A204.1 (cell line): ENCODE results near the gene SLC1A5.
"Not testable (repeated sequence)": the region's sequence is repeated elsewhere in the genome, so short reads cannot be mapped to it uniquely, and the experiment has no call there.

Source experiments
- FAIRE-seq: peaks from 2 replicates; lab custom pipeline; 2012; peaks lifted over from hg19 to GRCh38; lab: Jason Lieb, UNC

Gene SLC1A5

GRCh38 chr19:46768746-46769145 is 19.6 kb downstream of the SLC1A5 start:
- FAIRE-seq = not testable (repeated sequence)

DNA sequence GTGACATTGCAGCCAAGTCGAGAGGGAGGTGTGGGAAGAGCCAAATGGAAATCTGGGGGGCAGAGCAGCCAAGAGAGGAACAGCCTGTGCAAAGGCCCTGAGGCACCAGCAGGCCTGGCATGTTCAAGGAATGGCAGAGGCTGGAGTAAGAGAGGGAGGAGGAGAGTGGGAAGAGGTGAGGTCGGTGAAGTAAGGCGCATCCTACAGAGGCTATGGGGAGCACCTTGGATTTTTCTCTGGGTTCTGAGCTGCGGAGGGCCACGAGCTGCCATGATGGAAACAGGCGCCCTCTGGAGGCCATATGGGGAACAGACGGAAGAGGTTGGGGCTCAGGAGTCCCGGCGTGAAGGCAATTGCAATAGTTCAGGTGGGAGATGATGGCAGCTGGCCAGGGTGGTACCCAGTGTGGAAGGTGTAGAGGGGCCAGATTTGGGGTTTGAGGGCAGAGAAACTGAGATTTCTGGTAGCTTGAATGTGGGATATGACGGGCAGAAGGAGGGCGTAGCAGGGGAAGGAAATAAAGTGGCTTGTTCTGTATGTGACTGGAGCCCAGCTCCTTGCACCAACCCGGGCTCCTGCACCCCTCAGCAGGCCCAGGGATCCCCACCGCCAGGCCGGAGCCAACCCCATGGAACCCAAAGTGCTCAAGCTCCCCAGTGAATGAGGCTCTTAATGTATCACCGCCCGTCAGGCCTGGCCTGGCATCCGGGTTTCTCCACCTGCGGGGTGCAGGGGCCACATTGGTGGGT is 21.7 kb downstream of the SLC1A5 start:
- FAIRE-seq = no peak

- no peak for FAIRE-seq
Observed at GRCh38 chr19:46764817-46765291, 23.5 kb downstream of the SLC1A5 start.

DNA sequence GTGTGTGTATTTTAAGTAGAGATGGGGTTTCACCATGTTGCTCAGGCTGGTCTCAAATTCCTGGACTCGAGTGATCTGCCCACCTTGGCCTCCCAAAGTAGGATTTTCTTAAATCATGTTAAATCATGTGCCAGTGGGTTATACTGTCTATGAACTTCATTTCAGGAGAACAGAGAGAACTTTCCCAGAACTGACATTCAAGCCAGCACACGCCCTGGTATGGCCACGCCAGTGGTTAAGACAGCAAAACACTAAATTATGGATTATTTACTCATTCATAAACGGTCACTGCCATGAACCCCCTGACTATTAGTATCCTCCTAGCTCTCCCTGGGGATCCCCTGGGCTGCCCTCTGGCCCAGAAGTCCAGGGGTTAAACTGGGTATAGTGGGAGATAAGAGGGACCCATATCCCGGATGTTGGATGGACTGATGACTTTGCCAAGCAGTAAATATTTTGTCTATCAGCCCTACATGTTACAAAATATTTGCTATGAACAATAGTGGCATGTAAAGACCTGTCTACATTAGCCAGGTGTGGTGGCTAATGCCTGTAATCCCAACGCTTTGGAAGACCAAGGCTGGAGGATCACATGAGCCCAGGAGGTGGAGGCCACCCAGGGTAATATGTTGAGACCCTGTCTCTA is 26.0 kb downstream of the SLC1A5 start:
- FAIRE-seq = no peak

DNA sequence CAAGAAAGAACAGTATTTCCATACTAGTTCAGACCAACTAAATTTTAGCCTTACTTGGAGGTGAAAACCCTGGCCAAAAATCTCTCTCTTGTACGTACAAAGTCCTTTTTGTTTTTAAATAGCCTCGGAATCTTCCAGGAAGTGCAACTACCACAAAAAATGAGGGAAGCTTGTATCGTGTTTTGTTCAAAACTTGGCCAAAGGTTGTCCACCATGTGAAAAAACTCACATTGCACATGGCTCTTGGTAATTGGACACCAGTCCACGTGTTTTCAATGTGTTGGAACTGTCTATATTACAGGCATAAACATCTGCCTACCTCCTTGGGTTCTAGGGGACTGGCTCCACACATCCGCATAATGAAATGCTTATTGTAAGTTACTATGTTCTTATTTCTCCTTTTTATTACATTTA is 27.0 kb downstream of the SLC1A5 start:
- FAIRE-seq = no peak

GRCh38 chr19:46760897-46761296 is 27.5 kb downstream of the SLC1A5 start:
- FAIRE-seq = not testable (repeated sequence)

DNA sequence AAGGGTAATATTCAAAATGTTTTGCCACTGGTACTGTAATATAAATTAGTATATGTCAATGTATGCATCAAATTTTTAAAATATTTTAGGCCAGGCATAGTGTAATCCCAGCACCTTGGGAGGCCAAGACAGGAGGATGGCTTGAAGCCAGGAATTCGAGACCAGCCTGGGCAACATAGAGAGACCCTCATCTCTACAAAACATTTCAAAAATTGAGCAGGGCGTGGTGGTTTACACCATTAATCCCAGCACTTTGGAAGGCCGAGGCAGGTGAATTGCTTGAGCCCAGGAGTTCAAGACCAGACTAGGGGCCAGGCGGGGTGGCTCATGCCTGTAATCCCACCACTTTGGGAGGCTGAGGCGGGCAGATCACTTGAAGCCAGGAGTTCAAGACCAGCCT is 28.0 kb downstream of the SLC1A5 start:
- no peak for FAIRE-seq

DNA sequence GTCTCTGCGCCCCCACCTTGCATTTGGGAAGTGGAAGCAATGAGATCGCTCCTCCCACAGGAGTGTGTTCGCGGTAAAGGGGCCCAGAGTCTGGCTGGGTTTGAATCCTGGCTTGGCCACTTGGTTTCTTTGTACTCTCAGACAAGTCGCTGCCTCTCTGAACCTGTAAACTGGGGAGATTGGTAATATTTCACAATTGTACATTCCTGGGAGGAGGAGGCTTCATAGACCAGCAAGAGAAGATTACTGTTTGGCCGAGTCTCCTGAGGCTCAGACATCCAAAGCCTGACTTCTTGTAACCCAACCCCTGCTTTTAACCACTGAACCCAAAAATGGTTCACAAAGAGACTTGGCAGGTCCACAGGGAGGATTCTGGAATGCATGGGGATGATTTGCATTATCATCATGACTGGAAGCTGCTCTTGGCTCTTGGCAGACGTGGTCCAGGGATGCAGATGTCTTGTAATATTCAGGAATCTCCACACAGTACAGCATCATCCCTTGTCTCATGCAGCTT is 28.5 kb downstream of the SLC1A5 start:
- FAIRE-seq = no peak

DNA sequence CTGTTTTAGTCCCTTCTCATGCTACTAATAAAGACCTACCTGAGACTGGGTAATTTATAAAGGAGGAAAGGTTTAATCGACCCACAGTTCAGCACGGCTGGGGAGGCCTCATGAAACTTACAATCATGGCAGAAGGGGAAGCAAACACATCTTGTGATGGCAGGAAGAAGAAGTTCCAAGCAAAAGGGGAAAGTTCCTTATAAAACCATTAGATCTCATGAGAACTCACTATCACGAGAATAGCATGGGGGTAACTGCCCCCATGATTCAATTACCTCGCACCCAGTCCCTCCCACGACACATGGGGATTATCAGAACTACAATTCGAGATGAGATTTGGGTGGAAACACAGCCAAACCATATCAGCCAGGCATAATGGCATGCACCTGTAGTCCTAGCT is 29.2 kb downstream of the SLC1A5 start:
- FAIRE-seq = no peak

- no peak for FAIRE-seq
Observed at GRCh38 chr19:46756544-46756888, 31.9 kb downstream of the SLC1A5 start.

DNA sequence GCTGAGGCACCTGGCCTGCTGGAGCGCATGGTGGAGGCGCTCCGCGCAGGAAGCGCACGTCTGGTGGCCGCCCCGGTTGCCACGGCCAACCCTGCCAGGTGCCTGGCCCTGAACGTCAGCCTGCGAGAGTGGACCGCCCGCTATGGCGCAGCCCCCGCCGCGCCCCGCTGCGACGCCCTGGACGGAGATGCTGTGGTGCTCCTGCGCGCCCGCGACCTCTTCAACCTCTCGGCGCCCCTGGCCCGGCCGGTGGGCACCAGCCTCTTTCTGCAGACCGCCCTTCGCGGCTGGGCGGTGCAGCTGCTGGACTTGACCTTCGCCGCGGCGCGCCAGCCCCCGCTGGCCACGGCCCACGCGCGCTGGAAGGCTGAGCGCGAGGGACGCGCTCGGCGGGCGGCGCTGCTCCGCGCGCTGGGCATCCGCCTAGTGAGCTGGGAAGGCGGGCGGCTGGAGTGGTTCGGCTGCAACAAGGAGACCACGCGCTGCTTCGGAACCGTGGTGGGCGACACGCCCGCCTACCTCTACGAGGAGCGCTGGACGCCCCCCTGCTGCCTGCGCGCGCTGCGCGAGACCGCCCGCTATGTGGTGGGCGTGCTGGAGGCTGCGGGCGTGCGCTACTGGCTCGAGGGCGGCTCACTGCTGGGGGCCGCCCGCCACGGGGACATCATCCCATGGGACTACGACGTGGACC is 32.4 kb downstream of the SLC1A5 start:
- no peak for FAIRE-seq

GRCh38 chr19:46755077-46755852 is 33.1 kb downstream of the SLC1A5 start:
- no peak for FAIRE-seq

DNA sequence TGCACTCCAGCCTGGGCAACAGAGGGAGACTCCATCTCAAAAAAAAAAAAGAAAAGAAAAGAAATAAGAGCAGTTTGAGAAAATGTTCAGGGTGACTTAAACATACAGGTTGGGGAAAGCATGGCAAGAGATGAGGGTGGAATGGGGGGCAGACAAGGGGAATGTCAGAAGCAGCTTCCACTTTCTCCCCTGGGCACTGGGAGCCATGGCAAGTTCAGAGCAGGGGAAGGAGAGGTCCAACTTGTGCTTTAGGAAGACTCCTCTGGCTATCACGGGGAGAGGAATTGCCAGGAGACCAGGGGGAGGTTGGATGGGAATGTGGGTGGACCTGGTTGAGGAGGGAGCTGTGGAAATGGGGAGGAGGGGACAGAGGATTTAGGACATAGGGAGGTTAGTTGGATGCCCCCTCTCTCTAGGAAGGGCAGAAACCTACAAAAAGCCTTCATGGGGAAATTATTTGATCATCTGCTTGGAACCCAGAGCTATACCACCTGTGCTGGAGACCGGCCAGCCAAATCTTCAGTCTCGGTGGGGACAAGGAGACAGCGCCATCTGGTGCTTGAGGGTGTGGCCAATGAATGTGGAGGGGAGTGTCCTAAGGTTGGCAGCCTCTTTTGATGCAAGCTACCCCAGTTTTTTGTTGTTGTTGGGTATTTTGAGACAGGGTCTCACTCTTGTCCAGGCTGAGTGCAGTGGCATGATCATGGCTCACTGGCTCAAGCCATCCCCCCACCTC is 34.8 kb downstream of the SLC1A5 start:
- FAIRE-seq = no peak

GRCh38 chr19:46748325-46749109 is 39.9 kb downstream of the SLC1A5 start:
- FAIRE-seq = no peak

DNA sequence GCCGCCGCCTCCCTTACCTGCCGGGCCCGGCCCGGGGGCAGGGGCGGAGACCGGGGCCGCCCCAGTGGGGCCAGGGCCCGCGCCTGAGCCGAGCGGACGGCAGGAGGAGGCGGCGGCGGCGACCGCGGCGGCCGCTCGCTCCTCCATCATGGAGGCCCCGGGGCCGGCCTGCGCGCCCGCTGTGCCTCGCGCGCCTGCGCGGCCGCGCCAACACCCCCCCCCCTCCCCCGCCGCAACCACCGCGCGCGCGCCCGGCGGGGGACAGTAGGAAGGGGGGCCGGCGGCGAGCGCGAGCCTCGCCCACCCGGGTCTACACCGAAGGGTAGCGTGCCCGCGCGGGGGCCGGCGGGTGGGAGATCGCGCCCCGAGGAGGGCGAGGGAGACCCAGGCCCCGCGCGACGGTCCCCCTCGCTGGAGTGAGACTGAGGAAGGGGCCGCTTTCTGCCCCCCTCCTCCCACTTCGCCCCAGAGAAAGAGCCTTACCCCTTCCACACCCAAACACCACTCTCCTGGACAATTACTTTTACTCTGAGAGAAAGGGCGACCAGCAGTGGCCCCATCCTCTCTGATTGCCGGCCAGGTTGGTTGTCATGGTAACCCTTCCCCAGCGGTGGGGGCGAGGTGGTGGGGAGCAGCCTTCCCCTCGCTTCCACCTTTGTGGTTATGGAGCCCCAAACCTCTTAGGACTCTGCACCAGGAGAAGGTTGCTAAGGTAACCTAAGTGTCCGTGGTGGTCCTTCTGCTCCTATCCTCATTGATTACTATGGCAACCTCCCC is 41.9 kb downstream of the SLC1A5 start, which contains the start of gene STRN4:
Gene STRN4, minus strand, starts transcription at position 170 of the 777 bp plus-strand sequence. Its CDS starts 20 bp downstream, at position 150.
- no peak for FAIRE-seq

DNA sequence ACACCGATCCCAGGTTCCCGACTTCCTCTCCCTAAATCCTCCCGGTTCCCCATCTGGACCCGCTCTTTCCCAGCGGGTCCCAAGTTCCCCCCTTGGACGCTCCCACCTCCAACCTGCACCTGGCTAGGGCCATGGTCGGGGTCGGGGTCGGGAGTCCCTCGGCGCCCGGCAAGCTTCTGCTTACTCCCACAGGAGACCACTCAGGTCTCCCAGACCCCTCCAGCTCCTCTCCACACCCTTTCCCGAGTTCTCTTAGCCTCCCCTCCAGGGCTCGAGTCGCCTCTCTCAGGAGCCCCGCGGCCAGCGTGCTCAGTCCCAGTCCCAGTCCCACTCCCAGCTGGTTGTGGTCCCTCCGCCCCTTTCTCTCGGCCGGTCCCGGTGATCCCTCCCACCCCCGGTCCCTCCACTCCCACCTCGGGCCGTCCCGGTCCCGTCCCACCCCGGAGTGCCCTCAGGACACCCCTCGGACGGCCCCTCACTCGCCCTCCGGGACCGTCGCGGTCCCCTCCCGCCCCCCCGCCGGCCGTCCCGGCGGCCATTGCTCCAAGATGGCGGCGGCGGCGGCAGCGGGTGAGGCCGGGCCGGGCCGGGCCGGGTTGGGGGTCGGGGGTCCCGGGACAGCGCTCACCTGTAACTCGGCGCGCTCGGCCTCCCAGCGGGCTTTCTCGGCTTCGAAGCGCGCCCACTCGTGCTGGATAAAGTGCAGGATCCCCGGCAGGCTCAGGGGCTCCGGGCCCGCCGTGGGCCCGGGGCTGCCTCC is 42.7 kb downstream of the SLC1A5 start, which contains the start of gene FKRP:
Gene FKRP, plus strand, starts transcription at position 537 of the 760 bp plus-strand sequence. CDS start 9,394 bp downstream, outside the sequence.
- no peak for FAIRE-seq

DNA sequence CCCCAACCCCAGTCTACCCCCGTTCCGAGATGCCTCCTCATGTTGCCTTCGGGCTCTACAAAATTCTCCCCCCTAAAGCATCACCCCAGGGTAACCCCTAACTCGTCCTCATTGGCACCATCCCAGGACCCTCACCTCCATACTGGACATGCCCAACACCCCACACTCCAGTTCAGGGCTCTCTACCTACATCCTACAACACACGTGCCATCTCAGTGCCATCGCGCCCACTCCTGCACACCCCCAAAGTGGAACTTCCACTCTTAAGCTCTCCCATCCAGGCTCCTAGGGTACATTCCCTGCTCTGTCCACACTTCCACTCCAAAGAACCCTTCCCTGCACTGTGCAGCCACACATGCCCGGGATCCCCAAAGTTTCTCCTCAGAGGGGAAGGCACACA is 43.4 kb downstream of the SLC1A5 start:
- FAIRE-seq = no peak

DNA sequence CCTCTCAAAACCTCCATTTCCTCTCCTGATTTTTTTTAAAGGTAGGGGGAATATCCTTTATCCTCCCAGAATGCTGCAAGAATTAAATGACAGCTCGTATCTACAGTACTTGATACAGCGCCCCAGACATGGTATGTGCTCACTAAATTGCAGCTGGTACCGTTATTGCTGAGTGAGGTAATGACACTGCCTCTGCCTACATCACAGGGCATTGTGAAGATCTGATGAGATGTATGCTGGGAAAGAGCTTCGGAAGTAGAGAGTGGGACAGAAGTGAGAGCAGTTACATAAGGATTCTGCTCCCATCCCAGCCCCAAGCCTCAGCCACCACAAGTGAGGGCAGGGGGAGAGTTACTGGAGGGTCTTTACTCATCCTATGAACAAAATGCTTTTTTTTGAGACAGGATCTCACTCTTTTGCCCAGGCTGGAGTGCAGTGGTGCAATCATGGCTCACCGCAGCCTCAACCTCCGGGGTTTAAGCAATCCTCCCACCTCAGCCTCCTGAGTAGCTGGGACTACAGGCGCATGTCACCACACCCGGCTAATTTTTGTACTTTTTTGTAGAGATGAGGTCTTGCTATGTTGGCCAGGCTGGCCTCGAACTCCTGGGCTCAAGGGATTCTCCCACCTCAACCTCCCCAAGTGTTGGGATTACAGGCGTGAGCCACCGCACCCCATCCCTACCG is 44.2 kb downstream of the SLC1A5 start:
- FAIRE-seq = no peak
